Sigmoid colon (tissue), 4 donors: Measurements from ENCODE around the gene MLLT6.
A peak's percentile ranks its signal among the peaks of the same experiment; 100 is the strongest.

Experiments used
- EP300 ChIP-seq, 4 donors: sonication (generic); formaldehyde crosslinking; IDR thresholded peaks; one replicate each; pipeline ENCODE4 v1.6.1; 2017; ENCODE audit warnings: antibody characterized with exemption in 4 of 4
- TF ChIP-seq, protein P1 (sequence below), 4 experiments: fragments of 450-650 bp in 3 of 4; fragments of 200-600 bp in 1 of 4; IDR thresholded peaks; one replicate each; pipeline ENCODE4 v1.5.1; 2016 to 2019; ENCODE audit warnings: antibody characterized with exemption in 4 of 4, mild to moderate bottlenecking in 3 of 4, moderate library complexity in 2 of 4

DNA sequence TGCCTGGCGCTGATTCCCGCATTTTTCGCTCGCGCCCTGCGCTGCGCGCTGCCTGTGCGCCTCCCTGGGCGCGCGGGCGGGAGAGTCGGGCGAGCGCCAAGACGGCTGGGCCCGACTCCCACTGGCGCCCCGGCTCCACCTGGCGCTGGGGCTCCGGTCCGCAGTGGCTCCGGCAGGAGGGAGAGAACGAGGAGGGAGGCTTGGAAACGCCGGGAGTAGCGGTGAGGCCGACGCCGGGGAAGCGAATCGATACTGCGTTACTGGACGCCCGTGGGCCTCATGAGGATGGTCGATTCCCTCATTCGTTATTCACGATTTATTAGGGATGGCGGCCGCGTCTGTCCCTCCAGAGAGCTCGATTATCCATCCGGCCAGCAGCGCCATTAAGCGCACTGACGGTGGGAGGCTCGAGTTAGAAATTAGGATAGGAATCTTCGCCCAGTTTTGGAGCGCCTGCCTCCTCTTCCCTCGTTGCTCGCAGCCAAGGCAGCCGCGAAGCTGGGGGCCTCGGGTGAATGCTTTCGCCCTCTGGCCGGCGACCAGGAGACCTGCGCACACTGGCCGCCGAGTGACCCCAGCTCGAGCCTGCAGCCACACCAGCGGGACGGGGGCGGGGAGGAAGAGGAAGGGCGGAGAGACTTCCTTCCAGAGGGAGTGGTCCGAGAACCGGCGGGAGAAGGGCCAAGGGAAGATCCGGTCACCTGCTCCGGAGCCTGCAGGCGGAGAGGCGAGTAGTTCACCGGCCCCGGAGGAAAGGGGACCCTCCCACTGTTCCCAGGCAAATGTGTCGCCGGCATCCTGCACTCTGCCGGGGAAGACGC lies 44.4 kb downstream of the MLLT6 start:
- TF ChIP-seq, protein P1, sequence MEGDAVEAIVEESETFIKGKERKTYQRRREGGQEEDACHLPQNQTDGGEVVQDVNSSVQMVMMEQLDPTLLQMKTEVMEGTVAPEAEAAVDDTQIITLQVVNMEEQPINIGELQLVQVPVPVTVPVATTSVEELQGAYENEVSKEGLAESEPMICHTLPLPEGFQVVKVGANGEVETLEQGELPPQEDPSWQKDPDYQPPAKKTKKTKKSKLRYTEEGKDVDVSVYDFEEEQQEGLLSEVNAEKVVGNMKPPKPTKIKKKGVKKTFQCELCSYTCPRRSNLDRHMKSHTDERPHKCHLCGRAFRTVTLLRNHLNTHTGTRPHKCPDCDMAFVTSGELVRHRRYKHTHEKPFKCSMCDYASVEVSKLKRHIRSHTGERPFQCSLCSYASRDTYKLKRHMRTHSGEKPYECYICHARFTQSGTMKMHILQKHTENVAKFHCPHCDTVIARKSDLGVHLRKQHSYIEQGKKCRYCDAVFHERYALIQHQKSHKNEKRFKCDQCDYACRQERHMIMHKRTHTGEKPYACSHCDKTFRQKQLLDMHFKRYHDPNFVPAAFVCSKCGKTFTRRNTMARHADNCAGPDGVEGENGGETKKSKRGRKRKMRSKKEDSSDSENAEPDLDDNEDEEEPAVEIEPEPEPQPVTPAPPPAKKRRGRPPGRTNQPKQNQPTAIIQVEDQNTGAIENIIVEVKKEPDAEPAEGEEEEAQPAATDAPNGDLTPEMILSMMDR (IDR thresholded peaks at IDR 0.05) = no peak
- TF ChIP-seq EP300 (IDR thresholded peaks at IDR 0.05) = peak in 1 of 4 donors; percentile 33
